H1 (cell line): ENCODE results near the gene GPR161. TPM values are rescaled to one million over a fixed set of nuclear protein-coding genes. Genes with fewer than 3 reads are reported as not detected.

Experiments used
- CTCF ChIA-PET: fragments of 300-600 bp; sonication (Branson Sonifier 250); formaldehyde crosslinking; loops from one replicate; lab custom pipeline; 2021; ENCODE audit not compliant: partially characterized antibody; lab: Charles Lee
- POLR2A ChIA-PET: fragments of 300-600 bp; sonication (Branson Sonifier 250); formaldehyde crosslinking; loops from one replicate; lab custom pipeline; 2021; ENCODE audit warnings: inconsistent platforms; ENCODE audit not compliant: partially characterized antibody; lab: Charles Lee
- DNase-seq, 2 experiments: peaks; one replicate each; pipeline versions ENCODE4 v3.0.0 to v3.0.0-alpha.2; 2010 to 2022; ENCODE audit warnings: low spot score in 2 of 2, low read depth in 1 of 2, mixed read lengths in 1 of 2
- FAIRE-seq: peaks from 2 replicates; lab custom pipeline; 2011; peaks lifted over from hg19 to GRCh38; lab: Jason Lieb, UNC
- H2AFZ ChIP-seq: 2 replicates; pipeline ENCODE4 v1.8.1; 2012; ENCODE audit warnings: low read length, inconsistent platforms
- H2AK5ac ChIP-seq: 2 replicates; pipeline ENCODE4 v1.6.1; 2013; ENCODE audit warnings: low read depth, low read length
- H2BK120ac ChIP-seq: replicated peaks from 2 replicates; pipeline ENCODE3; 2013; ENCODE audit warnings: low read depth, low read length, inconsistent platforms
- H2BK12ac ChIP-seq: 2 replicates; pipeline ENCODE4 v1.6.1; 2013; ENCODE audit warnings: low read depth, low read length
- H2BK15ac ChIP-seq: 2 replicates; pipeline ENCODE4 v1.6.1; 2013; ENCODE audit warnings: low read length
- H2BK20ac ChIP-seq: 2 replicates; pipeline ENCODE4 v1.6.1; 2013; ENCODE audit warnings: low read length
- H2BK5ac ChIP-seq: 2 replicates; pipeline ENCODE4 v1.6.1; 2013; ENCODE audit warnings: low read depth, low read length
- H3K14ac ChIP-seq: 2 replicates; pipeline ENCODE4 v1.6.1; 2013; ENCODE audit warnings: inconsistent platforms; ENCODE audit not compliant: insufficient read length
- H3K18ac ChIP-seq: 2 replicates; pipeline ENCODE4 v1.6.1; 2013; ENCODE audit warnings: low read length; ENCODE audit errors: extremely low read depth
- H3K23ac ChIP-seq: 2 replicates; pipeline ENCODE4 v1.6.1; 2013; ENCODE audit warnings: inconsistent platforms; ENCODE audit not compliant: insufficient read length
- H3K23me2 ChIP-seq: 2 replicates; pipeline ENCODE4 v1.6.1; 2013; ENCODE audit warnings: low read depth, low read length
- H3K27ac ChIP-seq: 2 replicates; pipeline ENCODE4 v1.6.1; 2011; ENCODE audit warnings: low read depth, low read length, inconsistent platforms
- H3K27me3 ChIP-seq, 4 experiments: replicated peaks in 1 of 4; 1 replicate in 1 of 4; 2 replicates in 3 of 4; pipeline versions ENCODE4 v1.6.1 to v1.8.1; 2011 to 2013; ENCODE audit warnings: low read length in 3 of 4, mild to moderate bottlenecking in 3 of 4, inconsistent platforms in 2 of 4, mixed read lengths in 2 of 4, moderate library complexity in 1 of 4; ENCODE audit not compliant: control insufficient read depth in 3 of 4, insufficient read depth in 3 of 4; ENCODE audit errors: extremely low read depth in 1 of 4
- H3K36me3 ChIP-seq, 4 experiments: 2 replicates each; pipeline versions ENCODE4 v1.6.1 to v1.8.1; 2011 to 2013; ENCODE audit warnings: mild to moderate bottlenecking in 4 of 4, low read length in 3 of 4, moderate library complexity in 2 of 4, control low read depth in 1 of 4, inconsistent platforms in 1 of 4; ENCODE audit not compliant: insufficient read depth in 4 of 4, control insufficient read depth in 2 of 4
- H3K4ac ChIP-seq: replicated peaks from 2 replicates; pipeline ENCODE3; 2013; ENCODE audit warnings: low read length, low read depth, mixed read lengths, inconsistent platforms; ENCODE audit not compliant: insufficient read length
- H3K4me1 ChIP-seq, 4 experiments: replicated peaks in 1 of 4; 1 replicate in 1 of 4; 2 replicates in 3 of 4; pipeline versions ENCODE4 v1.6.1 to v1.8.1; 2011 to 2013; ENCODE audit warnings: low read length in 3 of 4, inconsistent platforms in 2 of 4, mixed read lengths in 1 of 4; ENCODE audit not compliant: insufficient read depth in 4 of 4, control insufficient read depth in 3 of 4
- H3K4me2 ChIP-seq, 2 experiments: 2 replicates each; pipeline versions ENCODE4 v1.6.1 to v1.8.1; 2011 to 2013; ENCODE audit warnings: low read depth in 2 of 2, low read length in 2 of 2, control low read depth in 1 of 2, inconsistent platforms in 1 of 2, mild to moderate bottlenecking in 1 of 2; ENCODE audit not compliant: insufficient read depth in 1 of 2
- H3K4me3 ChIP-seq, 4 experiments: fragments of 200-600, 300-600 bp in 1 of 4; sonication (generic), shearing (Covaris generic), sonication (Bioruptor Twin) in 1 of 4; 2 replicates each; pipeline versions ENCODE4 v1.5.1 to v1.8.1; 2011 to 2016; ENCODE audit warnings: low read length in 4 of 4, low read depth in 3 of 4, control low read depth in 2 of 4, inconsistent platforms in 2 of 4, mild to moderate bottlenecking in 2 of 4, mixed read lengths in 1 of 4, moderate library complexity in 1 of 4; ENCODE audit not compliant: insufficient read depth in 2 of 4; ENCODE audit errors: extremely low read depth in 1 of 4
- H3K56ac ChIP-seq: replicated peaks from 2 replicates; pipeline ENCODE3; 2013; ENCODE audit warnings: low read depth, mild to moderate bottlenecking, mixed read lengths, low read length, inconsistent platforms; ENCODE audit not compliant: insufficient read length
- H3K79me1 ChIP-seq: 2 replicates; pipeline ENCODE4 v1.6.1; 2013; ENCODE audit warnings: low read depth, low read length, control low read depth
- H3K79me2 ChIP-seq, 2 experiments: 2 replicates each; pipeline versions ENCODE4 v1.6.1 to v1.8.1; 2012 to 2013; ENCODE audit warnings: low read length in 2 of 2, mild to moderate bottlenecking in 2 of 2, inconsistent platforms in 1 of 2; ENCODE audit not compliant: insufficient read depth in 2 of 2, control insufficient read depth in 1 of 2
- H3K9ac ChIP-seq, 4 experiments: replicated peaks in 1 of 4; 1 replicate in 1 of 4; 2 replicates in 3 of 4; pipeline versions ENCODE4 v1.6.1 to v1.8.1; 2011 to 2013; ENCODE audit warnings: low read depth in 3 of 4, low read length in 3 of 4, control low read depth in 2 of 4, mild to moderate bottlenecking in 2 of 4, moderate library complexity in 2 of 4, inconsistent platforms in 1 of 4; ENCODE audit errors: extremely low read depth in 1 of 4
- H3K9me3 ChIP-seq, 2 experiments: 2 replicates each; pipeline versions ENCODE4 v1.6.1 to v1.8.1; 2012 to 2013; ENCODE audit warnings: mild to moderate bottlenecking in 2 of 2, moderate library complexity in 2 of 2, control low read depth in 1 of 2, inconsistent platforms in 1 of 2, low read depth in 1 of 2, low read length in 1 of 2, mixed read lengths in 1 of 2; ENCODE audit not compliant: insufficient read depth in 2 of 2
- H4K20me1 ChIP-seq, 2 experiments: replicated peaks in 1 of 2; 2 replicates each; pipeline versions ENCODE3 to v1.8.1; 2011 to 2013; ENCODE audit warnings: inconsistent platforms in 2 of 2, low read length in 2 of 2, mild to moderate bottlenecking in 1 of 2; ENCODE audit not compliant: insufficient read depth in 2 of 2, control insufficient read depth in 1 of 2
- H4K5ac ChIP-seq: 2 replicates; pipeline ENCODE4 v1.6.1; 2013; ENCODE audit warnings: low read length, low read depth, mixed read lengths, inconsistent platforms; ENCODE audit not compliant: insufficient read length
- H4K8ac ChIP-seq: 2 replicates; pipeline ENCODE4 v1.8.0; 2013; ENCODE audit warnings: mild to moderate bottlenecking, moderate library complexity, low read length, inconsistent platforms; ENCODE audit not compliant: insufficient read depth; ENCODE audit errors: extremely low read depth
- H4K91ac ChIP-seq: replicated peaks from 2 replicates; pipeline ENCODE3; 2013; ENCODE audit warnings: low read length, mixed read lengths, inconsistent platforms; ENCODE audit not compliant: insufficient read length
- CTBP2 ChIP-seq: IDR thresholded peaks from 2 replicates; pipeline ENCODE4 v1.7.0; 2011; ENCODE audit warnings: borderline replicate concordance, mild to moderate bottlenecking, moderate library complexity, mixed read lengths, low read length; ENCODE audit not compliant: insufficient read depth, insufficient read length
- CTCF ChIP-seq, 3 experiments: IDR thresholded peaks; 1 replicate in 2 of 3; 2 replicates in 1 of 3; pipeline versions ENCODE4 v1.5.1 to v1.6.1; 2011; ENCODE audit warnings: low read length in 3 of 3, mild to moderate bottlenecking in 3 of 3, inconsistent platforms in 2 of 3, low read depth in 1 of 3, moderate library complexity in 1 of 3; ENCODE audit not compliant: insufficient read depth in 1 of 3; ENCODE audit errors: control extremely low read depth in 1 of 3
- JUN ChIP-seq: IDR thresholded peaks from 2 replicates; pipeline ENCODE4 v1.6.1; 2011; ENCODE audit warnings: low read depth, mild to moderate bottlenecking, improper control_type of control experiment, low read length
- KDM5A ChIP-seq: fragments of 200-600 bp; IDR thresholded peaks from 2 replicates; pipeline ENCODE4 v1.7.1; 2012; ENCODE audit warnings: mild to moderate bottlenecking, low read length, inconsistent platforms, mixed read lengths
- POLR2A ChIP-seq, 2 experiments: IDR thresholded peaks; 1 replicate in 1 of 2; 2 replicates in 1 of 2; pipeline ENCODE4 v1.6.1; 2011; ENCODE audit warnings: low read depth in 2 of 2, low read length in 2 of 2, mild to moderate bottlenecking in 2 of 2; ENCODE audit errors: control extremely low read depth in 1 of 2
- RFX5 ChIP-seq: IDR thresholded peaks from 2 replicates; pipeline ENCODE4 v1.6.1; 2011; ENCODE audit warnings: low read depth, low read length, improper control_type of control experiment, borderline replicate concordance
- SP4 ChIP-seq: IDR thresholded peaks from 2 replicates; pipeline ENCODE4 v1.6.1; 2012; ENCODE audit warnings: low read length, inconsistent platforms
- TCF12 ChIP-seq: IDR thresholded peaks from 2 replicates; pipeline ENCODE4 v1.6.1; 2011; ENCODE audit warnings: low read depth, mild to moderate bottlenecking, low read length
- TEAD4 ChIP-seq: IDR thresholded peaks from 2 replicates; pipeline ENCODE4 v1.6.1; 2012; ENCODE audit warnings: low read depth, low read length, inconsistent platforms, mixed read lengths
- USF2 ChIP-seq: IDR thresholded peaks from 2 replicates; pipeline ENCODE4 v1.6.1; 2011; ENCODE audit warnings: low read length, improper control_type of control experiment
- ZNF274 ChIP-seq: IDR thresholded peaks from 2 replicates; pipeline ENCODE4 v1.7.0; 2012; ENCODE audit warnings: low read length, borderline replicate concordance; ENCODE audit errors: extremely low read depth
- polyA plus RNA-seq, 7 experiments: library from polyadenylated mRNA; depleted of rRNA in 3 of 7; stranded (reverse) in 5 of 7; unstranded in 2 of 7; fragments of >200 nt in 5 of 7; fragments of 200-250 nt in 2 of 7; gene quantifications; 1 replicate in 5 of 7; 2 replicates in 1 of 7; 4 replicates in 1 of 7; pipeline versions ENCODE4 v1.2.1 to v1.2.3, GENCODE V29; 2011 to 2013; ENCODE audit warnings: missing spikeins in 2 of 7, mixed read lengths in 2 of 7
- total RNA-seq: library from RNA; stranded (reverse); fragmentation: NEBNext Ultra II Directional; extraction: Animal tissue kit (Norgen Biotek cat#: 25700); gene quantifications from 2 replicates; pipeline ENCODE4 v1.2.1, GENCODE V29; 2021

GPR161 gene
- total and polyA plus RNA-seq, 2 of the 8 experiments (the other 6 are each of a cell fraction or from before 2014, with no cell fraction given): 13.7 to 16.8 TPM

GRCh38 chr1:168157638-168158037 is 20.9 kb upstream of the GPR161 start:
- no peak overlapping the region for H3K56ac ChIP-seq
- H3K18ac ChIP-seq: no peak overlapping the region
- H3K4ac ChIP-seq: no peak overlapping the region
- H4K5ac ChIP-seq: no peak overlapping the region
- no peaks in the 10 kb centered on the region for H3K79me1 ChIP-seq
- H3K9me3 ChIP-seq: no peaks in the 10 kb centered on the region
- ChIA-PET CTCF (interaction anchor here (1.0 kb wide), 1 partner anchor 12 kb away, joined by 3 read pairs; no protein-coding TSS in a partner anchor), POLR2A (no interaction called here)
- H4K91ac ChIP-seq: no peak overlapping the region
- H3K27me3 ChIP-seq: no peaks in the 10 kb centered on the region
- no peaks in the 10 kb centered on the region for H3K23me2 ChIP-seq
- H3K9ac ChIP-seq: no peak overlapping the region
- no peak overlapping the region for H2BK5ac ChIP-seq
- H3K36me3 ChIP-seq: no peaks in the 10 kb centered on the region
- no peak overlapping the region for H2BK20ac ChIP-seq
- H2BK12ac ChIP-seq: no peak overlapping the region
- no peak overlapping the region for H3K4me2 ChIP-seq
- H2AK5ac ChIP-seq: no peak overlapping the region
- H4K20me1 ChIP-seq: no peaks in the 10 kb centered on the region
- H2BK15ac ChIP-seq: no peak overlapping the region
- H4K8ac ChIP-seq: no peak overlapping the region
- no peak overlapping the region for H3K4me3 ChIP-seq
- H2BK120ac ChIP-seq: no peak overlapping the region
- DNase-seq (no peak), FAIRE-seq (no peak)
- H3K14ac ChIP-seq: no peak overlapping the region
- H3K79me2 ChIP-seq: no peaks in the 10 kb centered on the region
- H3K23ac ChIP-seq: no peak overlapping the region
- H3K27ac ChIP-seq: no peak overlapping the region
- no peak overlapping the region for H2AFZ ChIP-seq
- peaks cover 0 to 3% (median 0%) of the 10 kb centered on the region in 4 experiments; a peak in 1 of 7 replicates for H3K4me1 ChIP-seq
- TF ChIP-seq SP4 (no peak), TEAD4 (no peak), RFX5 (no peak), USF2 (no peak), CTCF (IDR thresholded peaks at IDR 0.05; ENCODE audit: control extremely low read depth in 1 of 3, insufficient read depth in 1 of 3, low read depth in 1 of 3, low read length in 3 of 3) (no peak), CTBP2 (no peak), POLR2A (IDR thresholded peaks at IDR 0.05; ENCODE audit: control extremely low read depth in 1 of 2, low read depth in 2 of 2, low read length in 2 of 2) (no peak), TCF12 (no peak), KDM5A (no peak), ZNF274 (no peak), JUN (no peak)
